ENCODE measurements around the gene SLC16A10. TPM values are rescaled to one million over a fixed set of nuclear protein-coding genes. Genes with fewer than 3 reads are reported as not detected.

Gene SLC16A10
- total and polyA plus RNA-seq, 3 experiments from 2014 or later, result 2.2 to 3.5 (median 3.3) TPM

- ChIA-PET CTCF (no interaction called here), POLR2A (no interaction called here)
- DNase-seq, result no peak
- Histone ChIP-seq H3K4me1 (ENCODE audit: insufficient read depth, low read length) (no peaks in the 10 kb centered on the region), H3K4me3 (ENCODE audit: low read length) (no peak overlapping the region), H3K27me3 (ENCODE audit: insufficient read depth, low read length, poor library complexity, severe bottlenecking) (no peaks in the 10 kb centered on the region), H3K27ac (ENCODE audit: low read depth, low read length) (no peak overlapping the region), H3K9me3 (ENCODE audit: low read length) (peaks cover 5% of the 10 kb centered on the region), H3K36me3 (ENCODE audit: insufficient read depth, low read length) (peaks cover 33% of the 10 kb centered on the region)
- Mint-ChIP-seq H3K4me1 (peaks cover 3 to 14% (median 5%) of the 10 kb centered on the region in 3 donors), H3K9me3 (peaks cover 16 to 23% (median 20%) of the 10 kb centered on the region in 5 donors), H3K27me3 (no peaks in the 10 kb centered on the region), H3K36me3 (peaks cover 57 to 83% (median 74%) of the 10 kb centered on the region in 3 donors), H3K4me3 (no peak overlapping the region), H3K27ac (no peak overlapping the region)
Observed at GRCh38 chr6:111278731-111279130, 191.4 kb downstream of the SLC16A10 start.

GRCh38 chr6:111280445-111280955, 193.2 kb downstream of the SLC16A10 start:
- no peaks in the 10 kb centered on the region for H3K27me3 Mint-ChIP-seq
- Histone ChIP-seq H3K4me1 (ENCODE audit: insufficient read depth, low read length) (no peaks in the 10 kb centered on the region), H3K4me3 (ENCODE audit: low read length) (no peak overlapping the region), H3K9me3 (ENCODE audit: low read length) (no peaks in the 10 kb centered on the region), H3K27ac (ENCODE audit: low read depth, low read length) (no peak overlapping the region), H3K27me3 (ENCODE audit: insufficient read depth, low read length, poor library complexity, severe bottlenecking) (no peaks in the 10 kb centered on the region), H3K36me3 (ENCODE audit: insufficient read depth, low read length) (peaks cover 27% of the 10 kb centered on the region)
- peaks cover 3 to 9% (median 7%) of the 10 kb centered on the region in 5 donors for H3K9me3 Mint-ChIP-seq
- peaks cover 54 to 76% (median 58%) of the 10 kb centered on the region in 3 donors for H3K36me3 Mint-ChIP-seq
- CTCF ChIA-PET, result no interaction called here
- DNase-seq, result no peak
- peaks cover 0 to 14% (median 5%) of the 10 kb centered on the region in 3 donors for H3K4me1 Mint-ChIP-seq
- H3K27ac Mint-ChIP-seq, result no peak overlapping the region
- POLR2A ChIA-PET, result no interaction called here
- H3K4me3 Mint-ChIP-seq, result no peak overlapping the region

Other genes starting within 250 kb of the SLC16A10 start
- gene AMD1, start 212.7 kb upstream of the SLC16A10 start, total RNA-seq, result 10 to 100 TPM; 95.8 to 96.3 TPM
- 52.0 TPM for gene AMD1, start 212.7 kb upstream of the SLC16A10 start, polyA plus RNA-seq
- 100 to 1,000 TPM; 162 to 163 TPM for gene GTF3C6, start 128.8 kb upstream of the SLC16A10 start, total RNA-seq
- 114 TPM for gene GTF3C6, start 128.8 kb upstream of the SLC16A10 start, polyA plus RNA-seq
- 10 to 100 TPM; 68.0 to 69.8 TPM for gene RPF2, start 105.5 kb upstream of the SLC16A10 start, total RNA-seq
- 29.5 TPM for gene RPF2, start 105.5 kb upstream of the SLC16A10 start, polyA plus RNA-seq

Measured in CD8-positive, alpha-beta memory T cell (primary cell).